ENCODE data around the gene ACOT7. TPM values are rescaled to one million over a fixed set of nuclear protein-coding genes. Genes with fewer than 3 reads are reported as not detected.

ACOT7 gene
- total RNA-seq, 1 experiment from 2014 or later: 151 TPM

DNA sequence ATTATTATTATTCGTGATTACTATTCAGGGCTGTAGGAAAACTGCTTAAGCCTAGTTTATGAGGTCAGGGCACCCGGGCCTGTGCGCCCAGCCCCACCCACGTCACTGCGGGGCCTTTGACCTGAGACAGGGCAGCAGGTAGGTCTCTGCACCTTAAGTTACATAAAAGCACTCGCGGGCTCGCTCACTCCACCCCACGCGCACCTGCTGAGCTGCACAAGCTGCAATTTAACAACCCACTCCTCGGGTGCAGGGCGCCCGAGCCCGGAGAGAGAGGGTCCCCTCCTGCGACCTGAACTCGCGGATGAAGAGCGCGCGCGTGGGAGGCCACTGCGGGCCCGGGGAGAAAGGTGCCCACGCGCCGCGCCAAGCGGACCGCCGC is 158.3 kb downstream of the ACOT7 start (continued):
- TF ChIP-seq, protein P1, sequence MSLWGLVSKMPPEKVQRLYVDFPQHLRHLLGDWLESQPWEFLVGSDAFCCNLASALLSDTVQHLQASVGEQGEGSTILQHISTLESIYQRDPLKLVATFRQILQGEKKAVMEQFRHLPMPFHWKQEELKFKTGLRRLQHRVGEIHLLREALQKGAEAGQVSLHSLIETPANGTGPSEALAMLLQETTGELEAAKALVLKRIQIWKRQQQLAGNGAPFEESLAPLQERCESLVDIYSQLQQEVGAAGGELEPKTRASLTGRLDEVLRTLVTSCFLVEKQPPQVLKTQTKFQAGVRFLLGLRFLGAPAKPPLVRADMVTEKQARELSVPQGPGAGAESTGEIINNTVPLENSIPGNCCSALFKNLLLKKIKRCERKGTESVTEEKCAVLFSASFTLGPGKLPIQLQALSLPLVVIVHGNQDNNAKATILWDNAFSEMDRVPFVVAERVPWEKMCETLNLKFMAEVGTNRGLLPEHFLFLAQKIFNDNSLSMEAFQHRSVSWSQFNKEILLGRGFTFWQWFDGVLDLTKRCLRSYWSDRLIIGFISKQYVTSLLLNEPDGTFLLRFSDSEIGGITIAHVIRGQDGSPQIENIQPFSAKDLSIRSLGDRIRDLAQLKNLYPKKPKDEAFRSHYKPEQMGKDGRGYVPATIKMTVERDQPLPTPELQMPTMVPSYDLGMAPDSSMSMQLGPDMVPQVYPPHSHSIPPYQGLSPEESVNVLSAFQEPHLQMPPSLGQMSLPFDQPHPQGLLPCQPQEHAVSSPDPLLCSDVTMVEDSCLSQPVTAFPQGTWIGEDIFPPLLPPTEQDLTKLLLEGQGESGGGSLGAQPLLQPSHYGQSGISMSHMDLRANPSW (CRISPR knock-in tag; conservative IDR thresholded peaks at IDR 0.05; ENCODE audit: low read depth): no peak
- TF ChIP-seq CREM (CRISPR knock-in tag; IDR thresholded peaks at IDR 0.05): no peak
- TF ChIP-seq TEAD1 (CRISPR knock-in tag; IDR thresholded peaks at IDR 0.05): no peak

DNA sequence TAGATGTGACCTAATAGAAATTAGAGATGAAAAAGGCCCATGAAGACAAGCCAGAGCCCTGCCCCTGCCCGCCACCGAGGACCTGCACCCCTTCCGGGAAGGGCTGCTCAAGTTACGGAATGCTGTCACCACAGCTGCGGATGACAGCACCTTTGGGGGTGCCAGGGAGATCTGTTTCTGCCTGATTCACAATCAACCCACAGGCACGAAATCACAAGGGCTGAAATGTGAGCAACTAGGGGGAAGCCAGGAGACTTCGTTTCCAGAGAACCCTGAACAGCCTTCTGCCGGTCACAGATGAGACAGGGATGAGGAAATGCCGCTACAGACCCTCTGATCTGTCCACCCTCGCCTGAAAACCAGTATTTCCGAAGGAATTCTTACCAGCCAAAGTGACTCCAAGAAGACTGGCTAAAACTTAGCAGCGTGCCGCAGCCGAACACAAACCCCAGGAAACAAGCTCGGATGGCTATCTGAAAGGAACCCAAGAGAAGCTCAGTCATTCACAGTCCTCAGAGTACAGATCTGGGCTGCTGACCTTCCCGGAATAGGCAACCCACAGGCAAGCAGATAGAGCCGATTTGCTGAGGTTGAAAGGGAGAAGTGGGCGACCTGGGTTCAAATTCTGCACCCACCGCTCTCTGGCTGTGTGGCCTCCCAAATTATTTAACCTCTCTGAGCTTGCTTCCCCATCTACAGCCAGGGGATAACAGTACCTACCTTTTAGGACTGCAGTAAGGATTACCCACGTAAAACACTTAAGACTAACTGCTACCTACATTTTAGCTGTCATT is 158.9 kb downstream of the ACOT7 start:
- DNase-seq (ENCODE audit: low spot score) (no peak), ATAC-seq (no peak)
- H3K4me1 Mint-ChIP-seq: peaks cover 38% of the 10 kb centered on the region
- ChIA-PET CTCF (interaction anchor here (0.6 to 21.4 kb wide), 3 partner anchors 13 to 175 kb away, joined by 5 to 489 read pairs (median 114); partner anchors contain the start of gene RNF207), POLR2A (interaction anchor here (1.0 to 1.2 kb wide), 2 partner anchors 10 to 25 kb away, joined by 3 to 4 read pairs; no protein-coding TSS in a partner anchor)
- no peaks in the 10 kb centered on the region for H3K9me3 Mint-ChIP-seq
- H3K27me3 Mint-ChIP-seq (ENCODE audit: low read depth): no peaks in the 10 kb centered on the region
- TF ChIP-seq ELF4 (CRISPR knock-in tag; IDR thresholded peaks at IDR 0.05; ENCODE audit: low read depth) (no peak), ZBTB21 (CRISPR knock-in tag; IDR thresholded peaks at IDR 0.05; ENCODE audit: borderline replicate concordance) (no peak), ZNF219 (CRISPR knock-in tag; IDR thresholded peaks at IDR 0.05; ENCODE audit: borderline replicate concordance) (no peak), JUN (CRISPR knock-in tag; IDR thresholded peaks at IDR 0.05) (no peak), IRF2 (CRISPR knock-in tag; IDR thresholded peaks at IDR 0.05; ENCODE audit: borderline replicate concordance, low read depth) (no peak), NR1H2 (CRISPR knock-in tag; IDR thresholded peaks at IDR 0.05) (no peak), GABPB1 (CRISPR knock-in tag; IDR thresholded peaks at IDR 0.05) (no peak), NFYB (CRISPR knock-in tag; conservative IDR thresholded peaks at IDR 0.05; ENCODE audit: low read depth) (no peak), TEAD1 (CRISPR knock-in tag; IDR thresholded peaks at IDR 0.05) (no peak), ZNF416 (CRISPR knock-in tag; IDR thresholded peaks at IDR 0.05) (no peak), PRRX2 (CRISPR knock-in tag; IDR thresholded peaks at IDR 0.05) (no peak), FOXJ3 (CRISPR knock-in tag; IDR thresholded peaks at IDR 0.05; ENCODE audit: borderline replicate concordance) (no peak)
- TF ChIP-seq, protein P2, sequence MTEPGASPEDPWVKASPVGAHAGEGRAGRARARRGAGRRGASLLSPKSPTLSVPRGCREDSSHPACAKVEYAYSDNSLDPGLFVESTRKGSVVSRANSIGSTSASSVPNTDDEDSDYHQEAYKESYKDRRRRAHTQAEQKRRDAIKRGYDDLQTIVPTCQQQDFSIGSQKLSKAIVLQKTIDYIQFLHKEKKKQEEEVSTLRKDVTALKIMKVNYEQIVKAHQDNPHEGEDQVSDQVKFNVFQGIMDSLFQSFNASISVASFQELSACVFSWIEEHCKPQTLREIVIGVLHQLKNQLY (CRISPR knock-in tag; IDR thresholded peaks at IDR 0.05): no peak
- TF ChIP-seq, protein P3, sequence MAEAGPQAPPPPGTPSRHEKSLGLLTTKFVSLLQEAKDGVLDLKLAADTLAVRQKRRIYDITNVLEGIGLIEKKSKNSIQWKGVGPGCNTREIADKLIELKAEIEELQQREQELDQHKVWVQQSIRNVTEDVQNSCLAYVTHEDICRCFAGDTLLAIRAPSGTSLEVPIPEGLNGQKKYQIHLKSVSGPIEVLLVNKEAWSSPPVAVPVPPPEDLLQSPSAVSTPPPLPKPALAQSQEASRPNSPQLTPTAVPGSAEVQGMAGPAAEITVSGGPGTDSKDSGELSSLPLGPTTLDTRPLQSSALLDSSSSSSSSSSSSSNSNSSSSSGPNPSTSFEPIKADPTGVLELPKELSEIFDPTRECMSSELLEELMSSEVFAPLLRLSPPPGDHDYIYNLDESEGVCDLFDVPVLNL (CRISPR knock-in tag; IDR thresholded peaks at IDR 0.05; ENCODE audit: borderline replicate concordance, low read depth): no peak
- TF ChIP-seq, protein P4, sequence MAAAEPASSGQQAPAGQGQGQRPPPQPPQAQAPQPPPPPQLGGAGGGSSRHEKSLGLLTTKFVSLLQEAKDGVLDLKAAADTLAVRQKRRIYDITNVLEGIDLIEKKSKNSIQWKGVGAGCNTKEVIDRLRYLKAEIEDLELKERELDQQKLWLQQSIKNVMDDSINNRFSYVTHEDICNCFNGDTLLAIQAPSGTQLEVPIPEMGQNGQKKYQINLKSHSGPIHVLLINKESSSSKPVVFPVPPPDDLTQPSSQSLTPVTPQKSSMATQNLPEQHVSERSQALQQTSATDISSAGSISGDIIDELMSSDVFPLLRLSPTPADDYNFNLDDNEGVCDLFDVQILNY (CRISPR knock-in tag; IDR thresholded peaks at IDR 0.05): no peak
- TF ChIP-seq, protein P5, sequence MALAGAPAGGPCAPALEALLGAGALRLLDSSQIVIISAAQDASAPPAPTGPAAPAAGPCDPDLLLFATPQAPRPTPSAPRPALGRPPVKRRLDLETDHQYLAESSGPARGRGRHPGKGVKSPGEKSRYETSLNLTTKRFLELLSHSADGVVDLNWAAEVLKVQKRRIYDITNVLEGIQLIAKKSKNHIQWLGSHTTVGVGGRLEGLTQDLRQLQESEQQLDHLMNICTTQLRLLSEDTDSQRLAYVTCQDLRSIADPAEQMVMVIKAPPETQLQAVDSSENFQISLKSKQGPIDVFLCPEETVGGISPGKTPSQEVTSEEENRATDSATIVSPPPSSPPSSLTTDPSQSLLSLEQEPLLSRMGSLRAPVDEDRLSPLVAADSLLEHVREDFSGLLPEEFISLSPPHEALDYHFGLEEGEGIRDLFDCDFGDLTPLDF (CRISPR knock-in tag; IDR thresholded peaks at IDR 0.05): no peak
- TF ChIP-seq, protein P6, sequence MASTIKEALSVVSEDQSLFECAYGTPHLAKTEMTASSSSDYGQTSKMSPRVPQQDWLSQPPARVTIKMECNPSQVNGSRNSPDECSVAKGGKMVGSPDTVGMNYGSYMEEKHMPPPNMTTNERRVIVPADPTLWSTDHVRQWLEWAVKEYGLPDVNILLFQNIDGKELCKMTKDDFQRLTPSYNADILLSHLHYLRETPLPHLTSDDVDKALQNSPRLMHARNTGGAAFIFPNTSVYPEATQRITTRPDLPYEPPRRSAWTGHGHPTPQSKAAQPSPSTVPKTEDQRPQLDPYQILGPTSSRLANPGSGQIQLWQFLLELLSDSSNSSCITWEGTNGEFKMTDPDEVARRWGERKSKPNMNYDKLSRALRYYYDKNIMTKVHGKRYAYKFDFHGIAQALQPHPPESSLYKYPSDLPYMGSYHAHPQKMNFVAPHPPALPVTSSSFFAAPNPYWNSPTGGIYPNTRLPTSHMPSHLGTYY (CRISPR knock-in tag; IDR thresholded peaks at IDR 0.05): no peak
- TF ChIP-seq, protein P7, sequence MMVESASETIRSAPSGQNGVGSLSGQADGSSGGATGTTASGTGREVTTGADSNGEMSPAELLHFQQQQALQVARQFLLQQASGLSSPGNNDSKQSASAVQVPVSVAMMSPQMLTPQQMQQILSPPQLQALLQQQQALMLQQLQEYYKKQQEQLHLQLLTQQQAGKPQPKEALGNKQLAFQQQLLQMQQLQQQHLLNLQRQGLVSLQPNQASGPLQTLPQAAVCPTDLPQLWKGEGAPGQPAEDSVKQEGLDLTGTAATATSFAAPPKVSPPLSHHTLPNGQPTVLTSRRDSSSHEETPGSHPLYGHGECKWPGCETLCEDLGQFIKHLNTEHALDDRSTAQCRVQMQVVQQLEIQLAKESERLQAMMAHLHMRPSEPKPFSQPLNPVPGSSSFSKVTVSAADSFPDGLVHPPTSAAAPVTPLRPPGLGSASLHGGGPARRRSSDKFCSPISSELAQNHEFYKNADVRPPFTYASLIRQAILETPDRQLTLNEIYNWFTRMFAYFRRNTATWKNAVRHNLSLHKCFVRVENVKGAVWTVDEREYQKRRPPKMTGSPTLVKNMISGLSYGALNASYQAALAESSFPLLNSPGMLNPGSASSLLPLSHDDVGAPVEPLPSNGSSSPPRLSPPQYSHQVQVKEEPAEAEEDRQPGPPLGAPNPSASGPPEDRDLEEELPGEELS (CRISPR knock-in tag; IDR thresholded peaks at IDR 0.05): no peak
- peaks cover 37% of the 10 kb centered on the region for H3K36me3 Mint-ChIP-seq
- peak overlapping the region; percentile 85 for H3K4me3 Mint-ChIP-seq
- peak overlapping the region; percentile 84 for H3K27ac Mint-ChIP-seq
